Tibial nerve (tissue), 4 donors: Measurements from ENCODE around the gene HOMER3. TPM values are rescaled to one million over a fixed set of nuclear protein-coding genes. Genes with fewer than 3 reads are reported as not detected.

Experiments used
- DNase-seq, 2 donors: peaks; one replicate each; pipeline ENCODE4 v3.0.0-alpha.2; 2019; ENCODE audit warnings: low spot score in 2 of 2
- H3K27ac ChIP-seq, 4 donors: fragments of 200-600 bp; sonication (generic) in 3 of 4; one replicate each; pipeline ENCODE4 v1.5.1; 2017 to 2019; ENCODE audit warnings: mild to moderate bottlenecking in 1 of 4
- H3K27me3 ChIP-seq, 2 donors: fragments of 200-600 bp; sonication (generic) in 1 of 2; one replicate each; pipeline versions ENCODE4 v1.5.1 to v1.6.0; 2017 to 2019
- H3K36me3 ChIP-seq, 3 donors: fragments of 200-600 bp; sonication (generic); one replicate each; pipeline ENCODE4 v1.5.1; 2018 to 2019
- H3K4me1 ChIP-seq, 4 donors: fragments of 200-600 bp; sonication (generic) in 3 of 4; one replicate each; pipeline ENCODE4 v1.5.1; 2017 to 2019
- H3K4me3 ChIP-seq, 4 donors: fragments of 200-600 bp; sonication (generic) in 3 of 4; one replicate each; pipeline ENCODE4 v1.5.1; 2017 to 2019; ENCODE audit warnings: mild to moderate bottlenecking in 1 of 4, moderate library complexity in 1 of 4
- H3K9me3 ChIP-seq, 4 donors: fragments of 200-600 bp; sonication (generic) in 3 of 4; one replicate each; pipeline ENCODE4 v1.5.1; 2017 to 2019
- EP300 ChIP-seq, 2 donors: sonication (generic); formaldehyde crosslinking; IDR thresholded peaks; one replicate each; pipeline ENCODE4 v1.6.1; 2017; ENCODE audit warnings: antibody characterized with exemption in 2 of 2, mild to moderate bottlenecking in 1 of 2
- POLR2A ChIP-seq, 2 donors: fragments of 450-650 bp; IDR thresholded peaks; one replicate each; pipeline ENCODE4 v1.6.1; 2017; ENCODE audit warnings: antibody characterized with exemption in 2 of 2, mild to moderate bottlenecking in 2 of 2, moderate library complexity in 2 of 2
- WGBS, 2 donors: methylation state at CpG; one replicate each; pipeline ENCODE4 v1.1.5; 2018; 5-methylcytosine and 5-hydroxymethylcytosine counted together
- total RNA-seq, 4 donors: library from RNA; depleted of rRNA; stranded (reverse); fragments of >200 nt; gene quantifications; one replicate each; pipeline ENCODE4 v1.1.0, GENCODE V29; 2016
- TF ChIP-seq, protein P1 (sequence below), 5 experiments: fragments of 200-600 bp in 3 of 5; fragments of 450-650 bp in 2 of 5; sonication (generic) in 3 of 5; IDR thresholded peaks; one replicate each; pipeline ENCODE4 v1.5.1; 2016 to 2019; ENCODE audit warnings: antibody characterized with exemption in 5 of 5, mild to moderate bottlenecking in 3 of 5, moderate library complexity in 2 of 5

HOMER3 gene
- total RNA-seq, 4 donors from 2014 or later = 38.0 to 90.0 (median 44.6) TPM

DNA sequence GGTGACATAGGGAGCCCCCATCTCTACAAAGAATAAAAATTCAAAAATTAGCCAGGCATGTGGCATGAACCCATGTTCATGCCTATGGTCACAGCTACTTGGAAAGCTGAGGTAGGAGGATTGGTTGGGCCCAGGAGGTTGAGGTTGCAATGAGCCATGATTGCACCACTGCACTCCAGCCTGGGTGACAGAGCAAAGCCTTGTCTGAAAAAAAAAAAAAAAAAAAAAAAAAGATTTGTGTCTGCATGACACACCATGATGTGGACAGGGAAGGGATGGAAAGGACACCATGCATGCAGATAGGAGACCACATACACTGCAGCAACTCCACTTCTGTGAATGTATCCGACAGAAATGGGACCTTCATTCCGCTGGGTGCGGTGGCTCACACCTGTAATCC is 34.0 kb upstream of the HOMER3 start:
- no peak for DNase-seq
- WGBS, 2 donors = 94 to 96% methylated on average over 3 of the region's 3 CpGs
- H3K27me3 ChIP-seq = no peaks in the 10 kb centered on the region
- no peak overlapping the region for H3K4me3 ChIP-seq
- H3K27ac ChIP-seq = no peak overlapping the region
- peaks cover 0 to 20% (median 6%) of the 10 kb centered on the region in 4 donors for H3K4me1 ChIP-seq
- no peaks in the 10 kb centered on the region for H3K36me3 ChIP-seq
- TF ChIP-seq POLR2A (IDR thresholded peaks at IDR 0.05) = no peak
- TF ChIP-seq, protein P1, sequence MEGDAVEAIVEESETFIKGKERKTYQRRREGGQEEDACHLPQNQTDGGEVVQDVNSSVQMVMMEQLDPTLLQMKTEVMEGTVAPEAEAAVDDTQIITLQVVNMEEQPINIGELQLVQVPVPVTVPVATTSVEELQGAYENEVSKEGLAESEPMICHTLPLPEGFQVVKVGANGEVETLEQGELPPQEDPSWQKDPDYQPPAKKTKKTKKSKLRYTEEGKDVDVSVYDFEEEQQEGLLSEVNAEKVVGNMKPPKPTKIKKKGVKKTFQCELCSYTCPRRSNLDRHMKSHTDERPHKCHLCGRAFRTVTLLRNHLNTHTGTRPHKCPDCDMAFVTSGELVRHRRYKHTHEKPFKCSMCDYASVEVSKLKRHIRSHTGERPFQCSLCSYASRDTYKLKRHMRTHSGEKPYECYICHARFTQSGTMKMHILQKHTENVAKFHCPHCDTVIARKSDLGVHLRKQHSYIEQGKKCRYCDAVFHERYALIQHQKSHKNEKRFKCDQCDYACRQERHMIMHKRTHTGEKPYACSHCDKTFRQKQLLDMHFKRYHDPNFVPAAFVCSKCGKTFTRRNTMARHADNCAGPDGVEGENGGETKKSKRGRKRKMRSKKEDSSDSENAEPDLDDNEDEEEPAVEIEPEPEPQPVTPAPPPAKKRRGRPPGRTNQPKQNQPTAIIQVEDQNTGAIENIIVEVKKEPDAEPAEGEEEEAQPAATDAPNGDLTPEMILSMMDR (IDR thresholded peaks at IDR 0.05) = no peak
- TF ChIP-seq EP300 (IDR thresholded peaks at IDR 0.05) = no peak
- no peaks in the 10 kb centered on the region for H3K9me3 ChIP-seq

DNA sequence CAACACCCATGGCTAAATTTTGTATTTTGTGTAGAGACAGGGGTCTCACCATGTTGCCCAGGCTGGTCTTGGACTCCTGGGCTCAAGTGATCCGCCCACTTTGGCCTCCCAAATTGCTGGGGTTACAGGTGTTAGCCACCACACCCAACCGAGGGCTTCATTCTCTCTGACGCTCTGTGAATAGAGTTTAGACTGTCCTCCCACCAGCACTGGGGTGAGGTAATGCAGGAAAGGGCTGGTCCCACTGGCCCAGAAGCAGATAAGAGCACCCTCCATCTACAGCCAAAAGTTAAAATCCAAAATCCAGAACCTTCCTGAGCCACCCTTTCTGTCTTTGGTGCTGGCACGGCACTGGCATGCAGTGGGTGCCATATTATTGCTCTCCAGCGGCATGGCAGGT is 31.8 kb upstream of the HOMER3 start:
- H3K27ac ChIP-seq = peak overlapping the region in 2 of 4 donors; percentile 60 to 62
- TF ChIP-seq EP300 (IDR thresholded peaks at IDR 0.05) = no peak
- TF ChIP-seq, protein P1 (IDR thresholded peaks at IDR 0.05) = no peak
- TF ChIP-seq POLR2A (IDR thresholded peaks at IDR 0.05) = no peak
- H3K4me3 ChIP-seq = no peak overlapping the region
- H3K27me3 ChIP-seq = no peaks in the 10 kb centered on the region
- no peaks in the 10 kb centered on the region for H3K9me3 ChIP-seq
- WGBS, 2 donors = 77 to 79% methylated on average over 5 of the region's 5 CpGs
- H3K4me1 ChIP-seq = peaks cover 0 to 32% (median 10%) of the 10 kb centered on the region in 4 donors
- no peak for DNase-seq
- no peaks in the 10 kb centered on the region for H3K36me3 ChIP-seq

DNA sequence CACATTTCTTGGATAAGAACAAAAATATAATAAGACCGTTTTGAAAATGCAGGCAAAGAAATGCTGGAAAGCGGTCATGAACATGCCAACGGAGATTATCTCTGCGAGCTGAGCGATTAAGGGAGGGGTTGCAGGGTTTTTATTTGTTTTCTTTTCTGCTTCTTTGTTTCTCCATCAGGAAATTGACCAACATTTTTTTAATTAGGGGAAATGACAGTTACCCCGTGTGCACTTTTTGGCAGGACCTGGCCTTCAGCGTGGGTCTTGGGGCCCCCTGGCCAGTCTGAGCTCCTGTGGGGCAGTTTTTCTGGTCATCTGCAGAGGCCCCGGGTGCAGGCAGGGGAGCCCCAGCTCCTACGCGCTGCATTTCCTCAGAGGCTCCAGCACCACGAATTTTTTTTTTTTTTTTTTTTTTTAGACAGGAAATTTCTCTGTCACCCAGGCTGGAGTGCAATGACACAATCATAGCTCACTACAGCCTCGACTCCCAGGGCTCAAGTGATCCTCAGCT is 31.3 kb upstream of the HOMER3 start:
- Histone ChIP-seq H3K4me1 (peaks cover 0 to 36% (median 10%) of the 10 kb centered on the region in 4 donors), H3K4me3 (no peak overlapping the region), H3K9me3 (no peaks in the 10 kb centered on the region), H3K27me3 (no peaks in the 10 kb centered on the region), H3K27ac (peak overlapping the region in 3 of 4 donors; percentile 14 to 62 (median 60)), H3K36me3 (no peaks in the 10 kb centered on the region)
- TF ChIP-seq POLR2A (IDR thresholded peaks at IDR 0.05) (no peak), EP300 (IDR thresholded peaks at IDR 0.05) (no peak)
- TF ChIP-seq, protein P1 (IDR thresholded peaks at IDR 0.05) = no peak
- 28 to 36% methylated on average over 12 of the region's 12 CpGs for WGBS, 2 donors
- DNase-seq = no peak

DNA sequence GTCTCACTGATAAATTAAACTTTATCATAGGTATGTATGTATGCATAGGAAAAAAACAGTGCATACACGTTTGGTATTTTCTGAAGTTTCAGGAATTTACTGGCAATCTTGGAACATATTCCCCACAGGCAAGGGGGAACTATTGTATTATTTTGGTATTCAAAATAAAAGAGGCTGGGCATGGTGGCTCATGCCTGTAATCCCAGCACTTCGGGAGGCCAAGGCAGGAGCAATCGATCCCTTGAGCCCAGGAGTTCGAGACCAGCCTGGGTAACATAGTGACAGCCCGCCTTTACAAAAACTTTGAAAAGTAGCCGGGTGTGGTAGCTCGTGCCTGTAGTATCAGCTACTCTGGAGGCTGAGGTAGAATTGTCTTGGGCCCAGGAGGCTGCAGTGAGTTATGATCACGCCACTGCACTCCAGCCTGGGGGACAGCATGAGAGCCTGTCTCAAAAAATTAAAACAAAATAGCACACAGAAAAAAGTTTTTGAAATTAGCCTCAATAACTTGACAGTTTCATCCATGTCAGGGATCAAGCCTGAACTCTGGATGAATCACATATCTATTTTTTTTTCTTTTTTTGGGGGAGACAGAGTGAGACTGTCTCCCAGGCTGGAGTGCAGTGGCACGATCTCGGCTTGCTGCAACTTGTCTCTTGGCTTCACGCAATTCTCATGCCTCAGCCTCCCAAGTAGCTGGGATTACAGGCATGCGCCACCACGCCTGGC is 29.1 kb upstream of the HOMER3 start:
- TF ChIP-seq, protein P1 (IDR thresholded peaks at IDR 0.05) = no peak
- TF ChIP-seq POLR2A (IDR thresholded peaks at IDR 0.05) = no peak
- no peak for TF ChIP-seq EP300 (IDR thresholded peaks at IDR 0.05)

More for the DNA sequence above, 29.1 kb upstream of the HOMER3 start:
- Histone ChIP-seq H3K27me3 (no peaks in the 10 kb centered on the region), H3K9me3 (no peaks in the 10 kb centered on the region), H3K27ac (peak overlapping the region; percentile 49 to 89 (median 73)), H3K36me3 (no peaks in the 10 kb centered on the region), H3K4me3 (no peak overlapping the region), H3K4me1 (peaks cover 0 to 36% (median 10%) of the 10 kb centered on the region in 4 donors)
- no peak for DNase-seq
- 62 to 69% methylated on average over 13 of the region's 13 CpGs for WGBS, 2 donors
